Memory B cell (primary cell): ENCODE data around the gene C16orf87.

Experiments
- ATAC-seq: fragments of 150-1000 bp; cut with Tn5 transposase; 2 replicates; pipeline ENCODE4 v1.10.0; 2021; ENCODE audit warnings: low read depth, mild to moderate bottlenecking, moderate library complexity
- DNase-seq, 2 donors: peaks; one replicate each; pipeline ENCODE4 v3.0.0; 2022; ENCODE audit warnings: low spot score in 2 of 2
- H3K27ac Mint-ChIP-seq: one replicate; pipeline ENCODE4 v1.8.0; 2022; ENCODE audit warnings: mild to moderate bottlenecking, moderate library complexity, mixed read lengths
- H3K27me3 Mint-ChIP-seq: one replicate; pipeline ENCODE4 v1.8.0; 2022; ENCODE audit warnings: mixed read lengths
- H3K36me3 Mint-ChIP-seq: one replicate; pipeline ENCODE4 v1.8.0; 2022; ENCODE audit warnings: mild to moderate bottlenecking, mixed read lengths
- H3K4me1 Mint-ChIP-seq: one replicate; pipeline ENCODE4 v1.8.0; 2022; ENCODE audit warnings: mixed read lengths
- H3K4me3 Mint-ChIP-seq: one replicate; pipeline ENCODE4 v1.8.0; 2022; ENCODE audit warnings: mild to moderate bottlenecking, moderate library complexity, mixed read lengths
- H3K9me3 Mint-ChIP-seq: one replicate; pipeline ENCODE4 v1.8.0; 2022; ENCODE audit warnings: mixed read lengths

Gene C16orf87

GRCh38 chr16:46747777-46748651, 83.0 kb downstream of the C16orf87 start, which contains the start of gene MYLK3:
Gene MYLK3 (minus strand): TSS chr16:46748344. CDS start chr16:46748193, 151 bp downstream.
- Mint-ChIP-seq H3K4me3 (no peak within 1 kb of the TSS), H3K9me3 (no peaks in the 10 kb centered on the region), H3K27ac (no peak within 1 kb of the TSS), H3K4me1 (peaks cover 11% of the 10 kb centered on the region), H3K27me3 (no peaks in the 10 kb centered on the region), H3K36me3 (no peaks in the 10 kb centered on the region)
- no peak for DNase-seq
- ATAC-seq, result no peak

DNA sequence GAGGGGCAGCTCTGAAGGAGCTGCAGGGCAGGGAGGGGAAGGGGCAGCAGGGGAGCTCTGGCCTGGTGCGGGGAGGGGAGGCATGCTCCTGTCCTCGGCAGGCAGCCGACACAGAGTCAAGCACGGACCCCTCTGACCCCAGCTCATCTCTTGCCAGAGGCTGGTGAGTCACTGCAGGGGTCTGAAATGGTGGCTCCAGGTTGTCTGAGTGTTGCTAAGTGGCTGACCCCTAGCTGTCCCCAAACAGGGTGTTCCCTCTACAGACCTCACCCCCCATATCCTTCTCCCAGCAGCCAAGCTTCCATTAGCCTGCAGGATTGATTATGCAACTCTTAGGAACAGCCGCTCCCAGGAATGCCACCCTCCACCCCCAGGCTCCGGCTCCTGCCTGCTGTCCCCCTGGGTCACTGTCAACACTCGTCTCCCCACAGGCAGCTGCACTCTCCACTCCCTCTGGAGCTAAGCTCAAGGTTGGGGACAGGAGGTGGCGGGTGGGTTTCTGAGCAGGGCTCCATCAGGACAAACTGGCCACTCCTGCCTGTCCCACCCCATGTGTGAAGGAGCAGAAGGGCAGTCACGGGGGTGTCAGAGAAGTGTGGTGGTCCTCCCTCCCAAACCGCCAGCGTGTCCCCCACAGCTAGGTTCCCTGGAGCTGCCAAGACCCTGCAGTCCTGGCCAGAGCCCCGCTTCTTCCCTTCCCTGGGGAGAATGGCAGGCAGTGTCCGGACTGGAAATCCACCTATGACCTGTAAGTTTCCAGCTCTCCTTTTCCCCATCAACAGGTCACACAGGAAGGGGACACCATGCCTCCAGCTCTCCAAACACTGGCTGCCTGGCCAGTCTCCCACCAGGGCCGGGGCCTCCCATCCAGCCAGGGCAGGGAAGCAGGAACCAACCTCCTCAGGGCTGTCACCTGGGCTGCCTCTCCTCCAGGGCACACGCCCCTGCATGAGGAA, 83.9 kb downstream of the C16orf87 start:
- ATAC-seq (no peak), DNase-seq (no peak)
- no peaks in the 10 kb centered on the region for H3K9me3 Mint-ChIP-seq
- H3K27me3 Mint-ChIP-seq, result no peaks in the 10 kb centered on the region
- H3K27ac Mint-ChIP-seq, result no peak overlapping the region
- H3K4me3 Mint-ChIP-seq, result no peak overlapping the region
- peaks cover 19% of the 10 kb centered on the region for H3K4me1 Mint-ChIP-seq
- H3K36me3 Mint-ChIP-seq, result no peaks in the 10 kb centered on the region
